HCT116 (cell line): Measurements from ENCODE around the gene SUSD6. TPM values are rescaled to one million over a fixed set of nuclear protein-coding genes. Genes with fewer than 3 reads are reported as not detected.

Experiments used
- ATAC-seq: fragments of 200-7000 bp; cut with Tn5 transposase; 2 replicates; pipeline ENCODE4 v1.9.1; 2020; ENCODE audit warnings: mild to moderate bottlenecking, moderate library complexity
- BruUV-seq: library from RNA; stranded (reverse); fragments of 400-500 nt; replicated peaks from 2 replicates; lab custom pipeline; 2021; lab: Mats Ljungman, UMichigan
- CTCF ChIA-PET: fragments of 300-600 bp; sonication (Branson Sonifier 250); formaldehyde crosslinking; loops from one replicate; lab custom pipeline; 2021; ENCODE audit warnings: antibody characterized with exemption; lab: Charles Lee
- POLR2A ChIA-PET: fragments of 300-600, 350-600 bp; sonication (Branson Sonifier 250); formaldehyde crosslinking; loops from one replicate; lab custom pipeline; 2021; ENCODE audit warnings: antibody characterized with exemption; lab: Charles Lee
- RAD21 ChIA-PET, 2 experiments: fragments of 300-600 bp; sonication (Branson Sonifier 250); formaldehyde crosslinking; loops; one replicate each; lab custom pipeline; 2023; ENCODE audit warnings: low total read pairs in 2 of 2; ENCODE audit not compliant: uncharacterized antibody in 2 of 2, unreplicated experiment in 2 of 2, low non-redundant PET in 1 of 2; lab: Charles Lee
- DNase-seq: peaks from one replicate; pipeline ENCODE4 v3.0.0-alpha.2; 2010; ENCODE audit warnings: low read depth, low spot score
- H2AFZ ChIP-seq: fragments of 200-600 bp; shearing (Covaris generic), sonication (generic); 2 replicates; pipeline ENCODE4 v1.6.1; 2017; ENCODE audit warnings: low read depth, mixed run types, mixed read lengths, antibody characterized with exemption, low read length; ENCODE audit not compliant: poor library complexity, severe bottlenecking
- H3K27ac ChIP-seq: 2 replicates; pipeline ENCODE4 v1.5.1; 2012; ENCODE audit warnings: low read depth, low read length
- H3K27me3 ChIP-seq: fragments of 200-600 bp; sonication (generic); 2 replicates; pipeline ENCODE4 v1.6.1; 2016; ENCODE audit warnings: mixed run types, low read length, mixed read lengths; ENCODE audit not compliant: insufficient read depth
- H3K36me3 ChIP-seq, 2 experiments: fragments of 200-500 bp in 1 of 2; fragments of 200-600 bp in 1 of 2; sonication (Bioruptor generic) in 1 of 2; sonication (generic) in 1 of 2; 2 replicates each; pipeline versions ENCODE4 v1.5.1 to v1.6.1; 2014 to 2016; ENCODE audit warnings: low read length in 2 of 2, inconsistent platforms in 1 of 2, mixed read lengths in 1 of 2, mixed run types in 1 of 2; ENCODE audit not compliant: insufficient read depth in 2 of 2, control insufficient read depth in 1 of 2
- H3K4me1 ChIP-seq, 2 experiments: fragments of 200-600 bp in 1 of 2; sonication (generic) in 1 of 2; 2 replicates each; pipeline versions ENCODE4 v1.5.1 to v1.6.1; 2012 to 2017; ENCODE audit warnings: low read length in 2 of 2, inconsistent platforms in 1 of 2, mild to moderate bottlenecking in 1 of 2, mixed read lengths in 1 of 2, mixed run types in 1 of 2, moderate library complexity in 1 of 2; ENCODE audit not compliant: insufficient read depth in 2 of 2, control insufficient read depth in 1 of 2
- H3K4me2 ChIP-seq: fragments of 200-600 bp; sonication (generic); 2 replicates; pipeline ENCODE4 v1.6.1; 2017; ENCODE audit warnings: mixed run types, low read length, mixed read lengths
- H3K4me3 ChIP-seq, 2 experiments: fragments of 200-600 bp in 1 of 2; sonication (generic) in 1 of 2; replicated peaks in 1 of 2; 2 replicates each; pipeline ENCODE4 v1.5.1; 2011 to 2016; ENCODE audit warnings: low read length in 2 of 2, control low read depth in 1 of 2, low read depth in 1 of 2, mild to moderate bottlenecking in 1 of 2, mixed read lengths in 1 of 2, mixed run types in 1 of 2
- H3K79me2 ChIP-seq: fragments of 200-600 bp; sonication (generic); 2 replicates; pipeline ENCODE4 v1.6.1; 2017; ENCODE audit warnings: mild to moderate bottlenecking, mixed run types, low read length, moderate library complexity, mixed read lengths; ENCODE audit not compliant: insufficient read depth
- H3K9ac ChIP-seq: fragments of 200-600 bp; sonication (generic); 2 replicates; pipeline ENCODE4 v1.6.1; 2016; ENCODE audit warnings: low read length, mixed read lengths
- H3K9me2 ChIP-seq: fragments of 200-600 bp; sonication (generic), shearing (Covaris generic); 2 replicates; pipeline ENCODE4 v1.6.1; 2017; ENCODE audit warnings: mixed run types, mild to moderate bottlenecking, moderate library complexity; ENCODE audit not compliant: insufficient read depth
- H3K9me3 ChIP-seq, 2 experiments: fragments of 200-500 bp in 1 of 2; fragments of 200-600 bp in 1 of 2; sonication (Bioruptor generic) in 1 of 2; sonication (generic) in 1 of 2; 2 replicates each; pipeline ENCODE4 v1.6.1; 2014 to 2017; ENCODE audit warnings: low read length in 2 of 2, mixed read lengths in 2 of 2, inconsistent platforms in 1 of 2, low read depth in 1 of 2, mild to moderate bottlenecking in 1 of 2, mixed run types in 1 of 2, moderate library complexity in 1 of 2; ENCODE audit not compliant: control insufficient read depth in 1 of 2, insufficient read depth in 1 of 2
- H4K20me1 ChIP-seq: fragments of 200-600 bp; sonication (generic), shearing (Covaris generic); 2 replicates; pipeline ENCODE4 v1.6.1; 2017; ENCODE audit warnings: mixed run types, mild to moderate bottlenecking, moderate library complexity; ENCODE audit not compliant: insufficient read depth
- ATF3 ChIP-seq: IDR thresholded peaks from 2 replicates; pipeline ENCODE4 v1.6.1; 2012
- CBX3 ChIP-seq: IDR thresholded peaks from 2 replicates; pipeline ENCODE4 v1.6.1; 2012; ENCODE audit warnings: low read depth
- CEBPB ChIP-seq: IDR thresholded peaks from 2 replicates; pipeline ENCODE4 v1.6.1; 2012; ENCODE audit warnings: low read depth
- CTCF ChIP-seq, 3 experiments: fragments of 200-600 bp in 1 of 3; sonication (generic) in 1 of 3; IDR thresholded peaks in 2 of 3; conservative IDR thresholded peaks in 1 of 3; 2 replicates each; pipeline ENCODE4 v1.5.1; 2012 to 2017; ENCODE audit warnings: low read depth in 2 of 3, low read length in 2 of 3, antibody characterized with exemption in 1 of 3, borderline replicate concordance in 1 of 3, control low read depth in 1 of 3, mild to moderate bottlenecking in 1 of 3, mixed read lengths in 1 of 3, mixed run types in 1 of 3, moderate library complexity in 1 of 3; ENCODE audit not compliant: insufficient read depth in 1 of 3
- ELF1 ChIP-seq: IDR thresholded peaks from 2 replicates; pipeline ENCODE4 v1.6.1; 2012; ENCODE audit warnings: low read depth, borderline replicate concordance
- EZH2 ChIP-seq: fragments of 200-600 bp; sonication (generic); IDR thresholded peaks from 2 replicates; pipeline ENCODE4 v1.6.1; 2017; ENCODE audit warnings: antibody characterized with exemption, mixed run types
- FOSL1 ChIP-seq: IDR thresholded peaks from 2 replicates; pipeline ENCODE4 v1.6.1; 2012; ENCODE audit warnings: low read depth
- JUND ChIP-seq: IDR thresholded peaks from 2 replicates; pipeline ENCODE4 v1.6.1; 2012
- MAX ChIP-seq: IDR thresholded peaks from 2 replicates; pipeline ENCODE4 v1.6.1; 2012
- POLR2A ChIP-seq: IDR thresholded peaks from 2 replicates; pipeline ENCODE4 v1.7.0; 2011; ENCODE audit warnings: borderline replicate concordance; ENCODE audit not compliant: insufficient read depth, insufficient read length; ENCODE audit errors: extremely low read depth
- POLR2AphosphoS5 ChIP-seq: IDR thresholded peaks from 2 replicates; pipeline ENCODE4 v1.6.1; 2011; ENCODE audit warnings: mild to moderate bottlenecking, low read depth, low read length, moderate library complexity
- RAD21 ChIP-seq: IDR thresholded peaks from 2 replicates; pipeline ENCODE4 v1.6.1; 2012; ENCODE audit warnings: low read depth, mild to moderate bottlenecking
- REST ChIP-seq: IDR thresholded peaks from 2 replicates; pipeline ENCODE4 v1.6.1; 2012; ENCODE audit warnings: low read depth
- SIN3A ChIP-seq: IDR thresholded peaks from 2 replicates; pipeline ENCODE4 v1.6.1; 2012; ENCODE audit warnings: low read depth
- SRF ChIP-seq: IDR thresholded peaks from 2 replicates; pipeline ENCODE4 v1.6.1; 2012; ENCODE audit warnings: low read depth
- TCF7L2 ChIP-seq: IDR thresholded peaks from 2 replicates; pipeline ENCODE4 v1.7.0; 2011; ENCODE audit warnings: borderline replicate concordance, inconsistent platforms; ENCODE audit not compliant: insufficient read depth, insufficient read length; ENCODE audit errors: extremely low read depth
- YY1 ChIP-seq: IDR thresholded peaks from 2 replicates; pipeline ENCODE4 v1.6.1; 2011; ENCODE audit warnings: low read length, low read depth, moderate library complexity, mild to moderate bottlenecking; ENCODE audit not compliant: insufficient replicate concordance; ENCODE audit errors: extremely low read depth
- ZFX ChIP-seq: fragments of 450-650 bp; IDR thresholded peaks from 2 replicates; pipeline ENCODE4 v1.6.1; 2017
- ZNF274 ChIP-seq: fragments of 200-500 bp; sonication (Bioruptor generic); IDR thresholded peaks from 2 replicates; pipeline ENCODE4 v1.6.1; 2014; ENCODE audit warnings: mild to moderate bottlenecking, low read depth, low read length, inconsistent platforms
- intact Hi-C: fragments of 100-400 bp; cut with micrococcal nuclease; formaldehyde crosslinking; loops from 2 replicates; pipeline ENCODE4 v1.10.0; 2022
- total RNA-seq: library from RNA; stranded (reverse); gene quantifications from one replicate; pipeline ENCODE4 v1.2.1, GENCODE V29; 2021; ENCODE audit not compliant: unreplicated experiment

Gene SUSD6
- total RNA-seq, 1 experiment from 2014 or later, result 6.4 TPM

GRCh38 chr14:69685218-69685616, 73.8 kb downstream of the SUSD6 start:
- ATAC-seq, result no peak
- CTCF ChIA-PET, result no interaction called here
- POLR2A ChIA-PET, result no interaction called here

More at GRCh38 chr14:69685218-69685616, 73.8 kb downstream of the SUSD6 start:
- H3K79me2 ChIP-seq, result no peaks in the 10 kb centered on the region
- H4K20me1 ChIP-seq, result no peaks in the 10 kb centered on the region
- no peaks in the 10 kb centered on the region for H3K9me2 ChIP-seq
- RAD21 ChIA-PET, result no interaction called here
- no peak for TF ChIP-seq SRF
- TF ChIP-seq CBX3, result no peak
- TF ChIP-seq ZFX, result no peak
- TF ChIP-seq JUND, result no peak
- TF ChIP-seq EZH2, result no peak
- TF ChIP-seq CTCF (IDR thresholded peaks at IDR 0.05 in 2 of 3, conservative IDR thresholded peaks at IDR 0.05 in 1 of 3; ENCODE audit: borderline replicate concordance in 1 of 3, insufficient read depth in 1 of 3, low read depth in 2 of 3, low read length in 2 of 3), result no peak
- no peak for TF ChIP-seq ZNF274
- no peak for TF ChIP-seq TCF7L2
- no peak for TF ChIP-seq POLR2AphosphoS5
- no peak for TF ChIP-seq CEBPB
- no peak for TF ChIP-seq RAD21
- no peak for TF ChIP-seq REST
- no peak for TF ChIP-seq YY1
- no peak for TF ChIP-seq MAX
- TF ChIP-seq FOSL1, result no peak
- TF ChIP-seq SIN3A, result no peak
- no peak for TF ChIP-seq ELF1
- TF ChIP-seq POLR2A, result no peak
- TF ChIP-seq ATF3, result no peak
- H3K4me2 ChIP-seq, result no peak overlapping the region
- no peaks in the 10 kb centered on the region for H3K36me3 ChIP-seq
- no peaks in the 10 kb centered on the region for H3K27me3 ChIP-seq
- H3K27ac ChIP-seq, result no peak overlapping the region
- no peak overlapping the region for H3K4me3 ChIP-seq
- H2AFZ ChIP-seq, result no peak overlapping the region
- BruUV-seq, result no TSS peak
- intact Hi-C loops, result no loop called here
- H3K9me3 ChIP-seq, result no peaks in the 10 kb centered on the region
- H3K9ac ChIP-seq, result no peak overlapping the region
- no peak for DNase-seq
- H3K4me1 ChIP-seq, result no peaks in the 10 kb centered on the region; a peak in 1 of 4 replicates
